ENCODE results near the gene ADIG. TPM values are rescaled to one million over a fixed set of nuclear protein-coding genes. Genes with fewer than 3 reads are reported as not detected.

Gene ADIG
- total RNA-seq, 1 donor from 2014 or later = not detected

DNA sequence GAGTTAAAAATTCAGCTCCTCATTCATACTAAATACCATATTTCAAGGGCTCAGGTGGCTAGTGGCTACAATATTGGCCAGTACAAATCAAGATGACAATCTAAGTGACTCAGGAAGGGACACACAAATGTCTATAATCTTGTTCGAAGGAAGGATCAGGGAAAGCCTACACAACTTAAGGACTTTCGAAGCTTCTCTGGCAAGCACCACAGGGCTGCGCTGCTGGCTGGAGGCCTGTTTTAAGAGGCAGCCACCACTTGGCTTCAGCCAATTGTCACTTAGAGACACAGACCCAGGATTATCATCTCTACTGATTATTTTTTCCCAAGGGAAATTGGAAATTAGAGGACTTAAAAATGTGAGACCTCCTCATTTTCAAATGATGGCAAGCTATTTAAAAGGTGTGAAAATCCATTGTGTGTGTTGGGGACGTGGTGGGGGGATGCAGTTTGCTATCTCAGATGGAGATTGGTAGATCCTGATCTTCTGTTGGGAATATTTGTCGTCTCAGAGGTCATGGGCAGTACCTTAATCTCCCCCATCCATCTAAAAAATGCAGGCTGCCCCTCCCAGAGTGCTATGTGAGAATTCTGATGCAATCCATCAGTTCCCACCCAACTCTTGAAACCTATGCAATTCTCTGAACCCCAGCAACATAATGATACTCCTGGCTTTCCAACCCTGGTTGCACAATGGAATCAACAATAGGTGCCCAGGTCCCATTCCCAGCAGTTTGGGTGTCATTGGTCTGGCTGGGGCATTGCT, 31.9 kb downstream of the ADIG start:
- no peak for TF ChIP-seq CTCF (conservative IDR thresholded peaks at IDR 0.05)
- no peaks in the 10 kb centered on the region for H3K36me3 Mint-ChIP-seq
- H3K27me3 Mint-ChIP-seq = peaks cover 32% of the 10 kb centered on the region
- DNase-seq (ENCODE audit: extremely low spot score, unreplicated experiment) = no peak
- no peak overlapping the region for H3K27ac Mint-ChIP-seq
- no peaks in the 10 kb centered on the region for H3K4me1 Mint-ChIP-seq (ENCODE audit: unreplicated experiment)
- H3K4me3 Mint-ChIP-seq = no peak overlapping the region
- H3K9me3 Mint-ChIP-seq = no peaks in the 10 kb centered on the region

DNA sequence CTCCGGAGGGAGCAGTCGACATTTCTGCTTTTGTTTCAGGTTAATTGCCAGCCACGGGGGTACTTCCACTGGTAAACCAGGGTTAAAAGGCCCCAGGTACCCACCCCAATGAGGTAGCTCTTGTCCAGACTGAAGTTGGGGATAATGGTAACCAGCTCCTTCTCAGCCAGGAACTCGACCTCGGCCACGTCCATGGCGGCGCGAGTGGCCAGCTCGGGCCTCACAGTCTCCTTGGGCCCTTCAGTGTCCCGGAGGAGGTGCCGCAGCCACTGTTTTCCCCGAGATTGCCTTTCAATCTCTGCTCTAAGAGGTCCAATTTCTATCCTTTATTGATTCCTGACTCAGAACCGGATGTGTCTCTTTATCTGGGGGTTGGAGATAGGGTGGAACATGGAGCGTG, 34.3 kb downstream of the ADIG start:
- DNase-seq (ENCODE audit: extremely low spot score, unreplicated experiment) = no peak
- H3K4me3 Mint-ChIP-seq = no peak overlapping the region
- no peak overlapping the region for H3K27ac Mint-ChIP-seq
- no peaks in the 10 kb centered on the region for H3K9me3 Mint-ChIP-seq
- TF ChIP-seq CTCF (conservative IDR thresholded peaks at IDR 0.05) = no peak
- H3K4me1 Mint-ChIP-seq (ENCODE audit: unreplicated experiment) = no peaks in the 10 kb centered on the region
- H3K36me3 Mint-ChIP-seq = no peaks in the 10 kb centered on the region
- H3K27me3 Mint-ChIP-seq = peaks cover 36% of the 10 kb centered on the region

- Mint-ChIP-seq H3K9me3 (no peaks in the 10 kb centered on the region), H3K4me1 (ENCODE audit: unreplicated experiment) (no peaks in the 10 kb centered on the region), H3K4me3 (no peak overlapping the region), H3K36me3 (no peaks in the 10 kb centered on the region), H3K27me3 (peaks cover 36% of the 10 kb centered on the region), H3K27ac (no peak overlapping the region)
- DNase-seq (ENCODE audit: extremely low spot score, unreplicated experiment) = no peak
- no peak for TF ChIP-seq CTCF (conservative IDR thresholded peaks at IDR 0.05)
These were observed 35.5 kb downstream of the ADIG start for GRCh38 chr20:38616457-38616856.

DNA sequence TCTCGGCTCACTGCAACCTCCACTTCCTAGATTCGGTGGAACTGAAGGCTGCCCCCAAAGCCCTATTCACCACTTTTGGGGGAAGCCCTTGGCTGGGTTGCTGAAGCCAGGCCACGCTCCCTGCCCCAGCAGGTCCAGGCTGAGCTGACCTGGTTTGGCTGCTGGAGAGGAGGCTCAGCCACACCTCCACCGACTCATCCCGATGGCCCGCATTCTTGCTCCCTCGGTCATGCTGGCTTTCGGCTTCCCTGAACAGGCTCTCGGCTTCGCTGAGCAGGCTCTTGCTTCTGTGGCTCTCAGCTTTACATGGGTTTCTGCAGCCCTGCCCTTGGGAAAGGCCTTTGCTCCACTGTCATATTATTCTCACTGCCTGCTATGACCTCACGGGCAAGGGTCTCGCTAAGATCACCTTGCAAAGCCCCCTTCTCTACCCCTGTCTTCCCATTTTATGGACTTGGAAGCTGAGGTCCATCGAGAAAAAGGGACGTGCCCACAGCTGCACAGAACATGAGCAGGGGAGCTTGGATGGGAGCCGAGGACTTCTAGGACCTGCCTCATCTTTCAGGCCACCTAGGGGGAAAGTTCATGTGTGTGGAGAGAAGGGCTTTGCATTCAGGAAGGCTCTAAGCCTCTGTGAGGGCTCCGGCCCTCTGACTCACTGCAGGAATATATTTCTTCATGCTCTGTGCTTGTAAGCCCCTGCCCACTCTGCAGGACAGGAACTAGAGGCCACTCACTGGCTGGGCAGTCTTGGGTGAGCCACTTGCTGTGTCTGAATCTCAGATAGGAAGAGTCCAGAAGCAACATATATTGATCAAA, 36.2 kb downstream of the ADIG start:
- Mint-ChIP-seq H3K27me3 (peaks cover 36% of the 10 kb centered on the region), H3K36me3 (no peaks in the 10 kb centered on the region), H3K4me1 (ENCODE audit: unreplicated experiment) (no peaks in the 10 kb centered on the region), H3K27ac (peak overlapping the region; percentile 84), H3K9me3 (no peaks in the 10 kb centered on the region), H3K4me3 (peak overlapping the region; percentile 25)
- TF ChIP-seq CTCF (conservative IDR thresholded peaks at IDR 0.05) = no peak
- no peak for DNase-seq (ENCODE audit: extremely low spot score, unreplicated experiment)

GRCh38 chr20:38617830-38618196, 36.8 kb downstream of the ADIG start:
- Mint-ChIP-seq H3K27me3 (peaks cover 33% of the 10 kb centered on the region), H3K4me3 (no peak overlapping the region), H3K9me3 (no peaks in the 10 kb centered on the region), H3K4me1 (ENCODE audit: unreplicated experiment) (no peaks in the 10 kb centered on the region), H3K27ac (peak overlapping the region; percentile 84), H3K36me3 (no peaks in the 10 kb centered on the region)
- no peak for TF ChIP-seq CTCF (conservative IDR thresholded peaks at IDR 0.05)
- DNase-seq (ENCODE audit: extremely low spot score, unreplicated experiment) = no peak

Measured in type B pancreatic cell (in vitro differentiated cells).